H1 (cell line): ENCODE data around the gene KCNQ1.

Experiments
- EZH2 ChIP-seq: fragments of 200-600 bp; sonication (generic); IDR thresholded peaks from 2 replicates; pipeline ENCODE4 v1.7.1; 2012; ENCODE audit warnings: low read depth, mild to moderate bottlenecking, moderate library complexity, low read length, inconsistent platforms; ENCODE audit not compliant: severe bottlenecking
- HDAC2 ChIP-seq, 2 experiments: fragments of 300-600 bp in 1 of 2; sonication (generic) in 1 of 2; IDR thresholded peaks; 2 replicates each; pipeline ENCODE4 v1.6.1; 2011 to 2012; ENCODE audit warnings: low read depth in 2 of 2, low read length in 2 of 2, mild to moderate bottlenecking in 2 of 2, moderate library complexity in 2 of 2, borderline replicate concordance in 1 of 2, inconsistent platforms in 1 of 2
- POLR2A ChIP-seq, 2 experiments: IDR thresholded peaks; 1 replicate in 1 of 2; 2 replicates in 1 of 2; pipeline ENCODE4 v1.6.1; 2011; ENCODE audit warnings: low read depth in 2 of 2, low read length in 2 of 2, mild to moderate bottlenecking in 2 of 2; ENCODE audit errors: control extremely low read depth in 1 of 2
- RXRA ChIP-seq: IDR thresholded peaks from 2 replicates; pipeline ENCODE4 v1.6.1; 2011; ENCODE audit warnings: low read depth, mild to moderate bottlenecking, low read length, moderate library complexity; ENCODE audit not compliant: insufficient read depth
- SIN3A ChIP-seq, 2 experiments: IDR thresholded peaks in 1 of 2; conservative IDR thresholded peaks in 1 of 2; 2 replicates each; pipeline ENCODE4 v1.6.1; 2011 to 2012; ENCODE audit warnings: low read length in 2 of 2, improper control_type of control experiment in 1 of 2, low read depth in 1 of 2, mild to moderate bottlenecking in 1 of 2
- SP1 ChIP-seq: IDR thresholded peaks from 2 replicates; pipeline ENCODE4 v1.6.1; 2011; ENCODE audit warnings: low read depth, low read length
- TAF1 ChIP-seq: IDR thresholded peaks from 2 replicates; pipeline ENCODE4 v1.6.1; 2011; ENCODE audit warnings: mild to moderate bottlenecking, low read depth, low read length
- YY1 ChIP-seq: IDR thresholded peaks from 2 replicates; pipeline ENCODE4 v1.6.1; 2011; ENCODE audit warnings: low read depth, mild to moderate bottlenecking, low read length
- TF ChIP-seq, protein P1 (sequence below), 3 experiments: IDR thresholded peaks; 1 replicate in 2 of 3; 2 replicates in 1 of 3; pipeline versions ENCODE4 v1.5.1 to v1.6.1; 2011; ENCODE audit warnings: low read length in 3 of 3, mild to moderate bottlenecking in 3 of 3, inconsistent platforms in 2 of 3, low read depth in 1 of 3, moderate library complexity in 1 of 3; ENCODE audit not compliant: insufficient read depth in 1 of 3; ENCODE audit errors: control extremely low read depth in 1 of 3

GRCh38 chr11:2837651-2838050, 392.8 kb downstream of the KCNQ1 start:
- TF ChIP-seq, protein P1, sequence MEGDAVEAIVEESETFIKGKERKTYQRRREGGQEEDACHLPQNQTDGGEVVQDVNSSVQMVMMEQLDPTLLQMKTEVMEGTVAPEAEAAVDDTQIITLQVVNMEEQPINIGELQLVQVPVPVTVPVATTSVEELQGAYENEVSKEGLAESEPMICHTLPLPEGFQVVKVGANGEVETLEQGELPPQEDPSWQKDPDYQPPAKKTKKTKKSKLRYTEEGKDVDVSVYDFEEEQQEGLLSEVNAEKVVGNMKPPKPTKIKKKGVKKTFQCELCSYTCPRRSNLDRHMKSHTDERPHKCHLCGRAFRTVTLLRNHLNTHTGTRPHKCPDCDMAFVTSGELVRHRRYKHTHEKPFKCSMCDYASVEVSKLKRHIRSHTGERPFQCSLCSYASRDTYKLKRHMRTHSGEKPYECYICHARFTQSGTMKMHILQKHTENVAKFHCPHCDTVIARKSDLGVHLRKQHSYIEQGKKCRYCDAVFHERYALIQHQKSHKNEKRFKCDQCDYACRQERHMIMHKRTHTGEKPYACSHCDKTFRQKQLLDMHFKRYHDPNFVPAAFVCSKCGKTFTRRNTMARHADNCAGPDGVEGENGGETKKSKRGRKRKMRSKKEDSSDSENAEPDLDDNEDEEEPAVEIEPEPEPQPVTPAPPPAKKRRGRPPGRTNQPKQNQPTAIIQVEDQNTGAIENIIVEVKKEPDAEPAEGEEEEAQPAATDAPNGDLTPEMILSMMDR (IDR thresholded peaks at IDR 0.05; ENCODE audit: control extremely low read depth in 1 of 3, insufficient read depth in 1 of 3, low read depth in 1 of 3, low read length in 3 of 3), result no peak
- TF ChIP-seq SIN3A (conservative IDR thresholded peaks at IDR 0.05 in 1 of 2, IDR thresholded peaks at IDR 0.05 in 1 of 2; ENCODE audit: low read depth in 1 of 2, low read length in 2 of 2), result no peak
- TF ChIP-seq RXRA, result no peak
- no peak for TF ChIP-seq POLR2A (IDR thresholded peaks at IDR 0.05; ENCODE audit: control extremely low read depth in 1 of 2, low read depth in 2 of 2, low read length in 2 of 2)
- TF ChIP-seq SP1, result no peak
- no peak for TF ChIP-seq YY1
- TF ChIP-seq HDAC2 (IDR thresholded peaks at IDR 0.05; ENCODE audit: borderline replicate concordance in 1 of 2, low read depth in 2 of 2, low read length in 2 of 2), result no peak
- TF ChIP-seq TAF1, result no peak
- TF ChIP-seq EZH2, result no peak
